H1 (cell line): ENCODE data around the gene ME3. TPM values are rescaled to one million over a fixed set of nuclear protein-coding genes. Genes with fewer than 3 reads are reported as not detected.

Source experiments
- CHD1 ChIP-seq: IDR thresholded peaks from 2 replicates; pipeline ENCODE4 v1.6.1; 2012; ENCODE audit warnings: low read depth, low read length, improper control_type of control experiment
- SP4 ChIP-seq: IDR thresholded peaks from 2 replicates; pipeline ENCODE4 v1.6.1; 2012; ENCODE audit warnings: low read length, inconsistent platforms
- polyA plus RNA-seq, 7 experiments: library from polyadenylated mRNA; depleted of rRNA in 3 of 7; stranded (reverse) in 5 of 7; unstranded in 2 of 7; fragments of >200 nt in 5 of 7; fragments of 200-250 nt in 2 of 7; gene quantifications; 1 replicate in 5 of 7; 2 replicates in 1 of 7; 4 replicates in 1 of 7; pipeline versions ENCODE4 v1.2.1 to v1.2.3, GENCODE V29; 2011 to 2013; ENCODE audit warnings: missing spikeins in 2 of 7, mixed read lengths in 2 of 7
- total RNA-seq: library from RNA; stranded (reverse); fragmentation: NEBNext Ultra II Directional; extraction: Animal tissue kit (Norgen Biotek cat#: 25700); gene quantifications from 2 replicates; pipeline ENCODE4 v1.2.1, GENCODE V29; 2021

Gene ME3
- total and polyA plus RNA-seq, 2 of the 8 experiments (the other 6 are each of a cell fraction or from before 2014, with no cell fraction given): 1.5 to 2.8 TPM

GRCh38 chr11:86418513-86418912 lies 253.9 kb downstream of the ME3 start (continued):
- no peak for TF ChIP-seq CHD1
- no peak for TF ChIP-seq SP4
